ENCODE measurements around the gene SLC1A1. TPM values are rescaled to one million over a fixed set of nuclear protein-coding genes. Genes with fewer than 3 reads are reported as not detected.

The SLC1A1 gene
- total and polyA plus RNA-seq, 2 experiments from 2014 or later: 3.7 to 8.2 TPM

DNA sequence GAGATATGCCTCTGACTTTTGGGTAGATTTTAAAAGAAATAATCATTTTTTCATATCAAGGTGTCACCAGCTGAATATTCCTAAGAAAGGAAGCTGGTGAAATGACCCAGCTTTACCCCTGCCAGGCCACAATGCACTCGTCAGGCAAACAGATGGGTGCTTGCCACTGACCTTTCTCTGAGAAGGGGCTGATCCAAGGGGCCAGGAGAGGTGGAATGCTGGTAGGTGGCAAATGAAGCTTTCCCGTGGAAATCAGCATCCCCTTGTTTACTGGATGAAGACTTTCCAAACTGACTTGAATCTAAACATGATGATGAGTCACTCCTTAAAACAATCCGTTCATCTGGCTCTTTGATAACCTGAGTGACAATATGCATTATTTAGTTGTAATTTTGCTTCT, 127.5 kb downstream of the SLC1A1 start:
- Mint-ChIP-seq H3K27ac (peak overlapping the region; percentile 42; the same call in 1 of the 2 replicates), H3K36me3 (ENCODE audit: low read depth) (no peaks in the 10 kb centered on the region), H3K4me3 (no peak overlapping the region), H3K27me3 (ENCODE audit: insufficient read depth, low read depth, poor library complexity) (no peaks in the 10 kb centered on the region), H3K4me1 (peaks cover 38% of the 10 kb centered on the region), H3K9me3 (no peaks in the 10 kb centered on the region)
- H3K27me3 ChIP-seq (ENCODE audit: insufficient read depth): no peaks in the 10 kb centered on the region
- no peaks in the 10 kb centered on the region for H3K79me2 ChIP-seq (replicated peaks; ENCODE audit: insufficient read depth)
- H3K36me3 ChIP-seq (ENCODE audit: insufficient read depth): no peaks in the 10 kb centered on the region
- ATAC-seq (peak; percentile 15; the same call in 2 of the 3 replicates), DNase-seq (ENCODE audit: low spot score) (peak; percentile 30)
- H3K27ac ChIP-seq (ENCODE audit: low read depth): no peak overlapping the region
- no peak overlapping the region for H3K4me2 ChIP-seq
- no peaks in the 10 kb centered on the region for H3K9me2 ChIP-seq (ENCODE audit: insufficient read depth)
- no peak for TF ChIP-seq CREB1 (CRISPR knock-in tag; IDR thresholded peaks at IDR 0.05; ENCODE audit: low read depth)
- no peak for TF ChIP-seq REST (IDR thresholded peaks at IDR 0.05; ENCODE audit: unreplicated experiment)
- TF ChIP-seq ETS1 (IDR thresholded peaks at IDR 0.05): no peak
- no peak for TF ChIP-seq NANOG (IDR thresholded peaks at IDR 0.05; ENCODE audit: borderline replicate concordance)
- TF ChIP-seq POLR2AphosphoS5 (IDR thresholded peaks at IDR 0.05; ENCODE audit: low read depth): no peak
- TF ChIP-seq STAT1 (IDR thresholded peaks at IDR 0.05; ENCODE audit: unreplicated experiment): no peak
- no peak for TF ChIP-seq EZH2 (IDR thresholded peaks at IDR 0.05; ENCODE audit: low read depth, unreplicated experiment)
- no peak for TF ChIP-seq JUNB (IDR thresholded peaks at IDR 0.05; ENCODE audit: unreplicated experiment)
- TF ChIP-seq ZNF114 (CRISPR knock-in tag; IDR thresholded peaks at IDR 0.05): no peak
- TF ChIP-seq EZH2phosphoT487 (IDR thresholded peaks at IDR 0.05; ENCODE audit: unreplicated experiment): no peak
- TF ChIP-seq, protein P1, sequence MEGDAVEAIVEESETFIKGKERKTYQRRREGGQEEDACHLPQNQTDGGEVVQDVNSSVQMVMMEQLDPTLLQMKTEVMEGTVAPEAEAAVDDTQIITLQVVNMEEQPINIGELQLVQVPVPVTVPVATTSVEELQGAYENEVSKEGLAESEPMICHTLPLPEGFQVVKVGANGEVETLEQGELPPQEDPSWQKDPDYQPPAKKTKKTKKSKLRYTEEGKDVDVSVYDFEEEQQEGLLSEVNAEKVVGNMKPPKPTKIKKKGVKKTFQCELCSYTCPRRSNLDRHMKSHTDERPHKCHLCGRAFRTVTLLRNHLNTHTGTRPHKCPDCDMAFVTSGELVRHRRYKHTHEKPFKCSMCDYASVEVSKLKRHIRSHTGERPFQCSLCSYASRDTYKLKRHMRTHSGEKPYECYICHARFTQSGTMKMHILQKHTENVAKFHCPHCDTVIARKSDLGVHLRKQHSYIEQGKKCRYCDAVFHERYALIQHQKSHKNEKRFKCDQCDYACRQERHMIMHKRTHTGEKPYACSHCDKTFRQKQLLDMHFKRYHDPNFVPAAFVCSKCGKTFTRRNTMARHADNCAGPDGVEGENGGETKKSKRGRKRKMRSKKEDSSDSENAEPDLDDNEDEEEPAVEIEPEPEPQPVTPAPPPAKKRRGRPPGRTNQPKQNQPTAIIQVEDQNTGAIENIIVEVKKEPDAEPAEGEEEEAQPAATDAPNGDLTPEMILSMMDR (conservative IDR thresholded peaks at IDR 0.05; ENCODE audit: low read depth in 2 of 2): no peak
- TF ChIP-seq ZNF462 (CRISPR knock-in tag; IDR thresholded peaks at IDR 0.05): no peak
- no peak for TF ChIP-seq ZNF331 (CRISPR knock-in tag; IDR thresholded peaks at IDR 0.05; ENCODE audit: low read depth)
- H3K4me1 ChIP-seq (ENCODE audit: insufficient read depth): peaks cover 20% of the 10 kb centered on the region
- no peaks in the 10 kb centered on the region for H4K20me1 ChIP-seq (replicated peaks; ENCODE audit: insufficient read depth)
- H2AFZ ChIP-seq: no peak overlapping the region
- no peaks in the 10 kb centered on the region for H3F3A ChIP-seq (replicated peaks; ENCODE audit: low read depth)
- H3K4me3 ChIP-seq: no peak overlapping the region
